WTC11 (cell line): ENCODE measurements around the gene ARL4C. TPM values are rescaled to one million over a fixed set of nuclear protein-coding genes. Genes with fewer than 3 reads are reported as not detected.

ENCODE experiments used
- ARID4B ChIP-seq: sonication (generic); formaldehyde crosslinking; IDR thresholded peaks from 2 replicates; pipeline ENCODE4 v1.8.0; 2023; ENCODE audit warnings: missing genetic modification reagents, mild to moderate bottlenecking, borderline replicate concordance
- ATF2 ChIP-seq: sonication (generic); formaldehyde crosslinking; IDR thresholded peaks from 2 replicates; pipeline ENCODE4 v1.8.1; 2022; ENCODE audit warnings: low read depth, missing genetic modification reagents, borderline replicate concordance
- CREM ChIP-seq: sonication (generic); formaldehyde crosslinking; IDR thresholded peaks from 2 replicates; pipeline ENCODE4 v1.8.1; 2022; ENCODE audit warnings: mild to moderate bottlenecking, missing genetic modification reagents, moderate library complexity
- E2F5 ChIP-seq: sonication (generic); formaldehyde crosslinking; IDR thresholded peaks from 2 replicates; pipeline ENCODE4 v1.8.1; 2022; ENCODE audit warnings: mild to moderate bottlenecking, moderate library complexity, missing genetic modification reagents
- ELF4 ChIP-seq: sonication (generic); formaldehyde crosslinking; IDR thresholded peaks from 2 replicates; pipeline ENCODE4 v1.8.1; 2022; ENCODE audit warnings: low read depth, mild to moderate bottlenecking, moderate library complexity, missing genetic modification reagents
- ETV6 ChIP-seq: sonication (generic); formaldehyde crosslinking; IDR thresholded peaks from 2 replicates; pipeline ENCODE4 v1.8.1; 2022; ENCODE audit warnings: mild to moderate bottlenecking, missing genetic modification reagents
- FOXK1 ChIP-seq: sonication (generic); formaldehyde crosslinking; IDR thresholded peaks from 2 replicates; pipeline ENCODE4 v1.8.0; 2022; ENCODE audit warnings: mild to moderate bottlenecking, moderate library complexity, missing genetic modification reagents
- NFYB ChIP-seq: sonication (generic); formaldehyde crosslinking; conservative IDR thresholded peaks from 2 replicates; pipeline ENCODE4 v1.8.0; 2022; ENCODE audit warnings: low read depth, missing genetic modification reagents
- PRDM15 ChIP-seq: sonication (generic); formaldehyde crosslinking; IDR thresholded peaks from 2 replicates; pipeline ENCODE4 v1.8.0; 2022; ENCODE audit warnings: missing genetic modification reagents
- SMAD3 ChIP-seq: sonication (generic); formaldehyde crosslinking; IDR thresholded peaks from 2 replicates; pipeline ENCODE4 v1.8.0; 2022; ENCODE audit warnings: missing genetic modification reagents, mild to moderate bottlenecking, borderline replicate concordance
- SOX15 ChIP-seq: fragments of 250-450 bp; sonication (Bioruptor Pico); IDR thresholded peaks from 2 replicates; pipeline ENCODE4 v1.9.0; 2021; ENCODE audit warnings: mild to moderate bottlenecking
- TEAD1 ChIP-seq: sonication (generic); formaldehyde crosslinking; IDR thresholded peaks from 2 replicates; pipeline ENCODE4 v1.8.0; 2022; ENCODE audit warnings: mild to moderate bottlenecking, missing genetic modification reagents
- TP53 ChIP-seq: sonication (generic); formaldehyde crosslinking; IDR thresholded peaks from 2 replicates; pipeline ENCODE4 v1.8.1; 2023; ENCODE audit warnings: mild to moderate bottlenecking, missing genetic modification reagents
- ZMAT4 ChIP-seq: fragments of 250-450 bp; sonication (Bioruptor Pico); IDR thresholded peaks from 2 replicates; pipeline ENCODE4 v1.9.0; 2021; ENCODE audit warnings: mild to moderate bottlenecking
- ZNF121 ChIP-seq: sonication (generic); formaldehyde crosslinking; IDR thresholded peaks from 2 replicates; pipeline ENCODE4 v1.8.0; 2023; ENCODE audit warnings: missing genetic modification reagents
- ZNF219 ChIP-seq: sonication (generic); formaldehyde crosslinking; IDR thresholded peaks from 2 replicates; pipeline ENCODE4 v1.8.0; 2023; ENCODE audit warnings: missing genetic modification reagents, mild to moderate bottlenecking, borderline replicate concordance
- ZNF396 ChIP-seq: fragments of 250-450 bp; sonication (Bioruptor Pico); IDR thresholded peaks from 2 replicates; pipeline ENCODE4 v1.8.0; 2021; ENCODE audit warnings: mild to moderate bottlenecking, moderate library complexity, borderline replicate concordance
- ZNF423 ChIP-seq: fragments of 250-450 bp; sonication (Bioruptor Pico); IDR thresholded peaks from 2 replicates; pipeline ENCODE4 v2.1.2; 2022; ENCODE audit warnings: mild to moderate bottlenecking, moderate library complexity
- ZNF532 ChIP-seq: fragments of 250-450 bp; sonication (Bioruptor Pico); IDR thresholded peaks from 2 replicates; pipeline ENCODE4 v1.9.0; 2021; ENCODE audit warnings: mild to moderate bottlenecking, borderline replicate concordance
- ZSCAN18 ChIP-seq: fragments of 250-450 bp; sonication (Bioruptor Pico); IDR thresholded peaks from 2 replicates; pipeline ENCODE4 v2.1.2; 2022; ENCODE audit warnings: mild to moderate bottlenecking, moderate library complexity
- total RNA-seq: library from RNA; stranded (reverse); gene quantifications from 3 replicates; pipeline ENCODE4 v1.2.3, GENCODE V29; 2021

The ARL4C gene
- total RNA-seq, 1 experiment from 2014 or later = 10.6 TPM

- TF ChIP-seq ARID4B (CRISPR knock-in tag) (no peak), FOXK1 (peak; percentile 42; the same call in 1 of the 2 replicates), SMAD3 (CRISPR knock-in tag) (no peak), ZSCAN18 (CRISPR knock-in tag) (no peak), ZNF396 (CRISPR knock-in tag) (no peak), ZNF219 (CRISPR knock-in tag) (no peak), ETV6 (CRISPR knock-in tag) (no peak), NFYB (CRISPR knock-in tag) (no peak), ATF2 (CRISPR knock-in tag) (no peak), ZMAT4 (no peak), E2F5 (CRISPR knock-in tag) (0 out of 2 replicates have a peak, but pooled peaks have one; percentile 50), ELF4 (no peak), CREM (0 out of 2 replicates have a peak, but pooled peaks have one; percentile 32), ZNF423 (CRISPR knock-in tag) (no peak), ZNF532 (CRISPR knock-in tag) (no peak), TEAD1 (CRISPR knock-in tag) (no peak), SOX15 (CRISPR knock-in tag) (no peak), TP53 (peak; percentile 27; the same call in 1 of the 2 replicates), PRDM15 (CRISPR knock-in tag) (no peak), ZNF121 (no peak)
These were observed 636 bp downstream of the ARL4C start (continued) for GRCh38 chr2:234496055-234496834.
